GM12865 (cell line): ENCODE results near the gene ABCB9.

Experiments
- DNase-seq: peaks from one replicate; pipeline ENCODE4 v3.0.0; 2010; ENCODE audit warnings: low read depth
- H3K4me3 ChIP-seq: 2 replicates; pipeline ENCODE4 v1.5.1; 2011; ENCODE audit warnings: mild to moderate bottlenecking, low read depth, low read length, control low read depth
- TF ChIP-seq, protein P1 (sequence below): IDR thresholded peaks from 2 replicates; pipeline ENCODE4 v1.5.1; 2011; ENCODE audit warnings: low read length, control low read depth, low read depth, inconsistent platforms; ENCODE audit not compliant: insufficient read depth; ENCODE audit errors: missing control alignments

The ABCB9 gene

DNA sequence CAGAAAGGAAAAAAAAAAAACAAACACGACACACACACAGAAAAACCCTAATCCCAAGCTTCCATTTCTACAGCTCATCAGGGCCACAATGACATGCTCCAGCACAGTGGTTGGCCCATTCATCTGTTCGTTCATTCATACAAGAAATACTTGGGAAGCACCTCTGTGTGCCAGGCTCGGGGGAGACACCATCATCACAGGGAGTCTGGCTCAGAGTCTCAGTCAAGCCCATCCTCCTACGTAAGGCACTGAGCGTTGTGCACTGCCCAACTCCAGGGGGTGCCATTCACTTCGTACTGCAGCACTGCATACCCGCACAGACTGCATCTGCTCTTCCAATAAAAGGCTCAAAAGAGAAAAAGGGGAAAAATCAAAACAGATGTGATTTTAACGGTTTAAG is 85.6 kb downstream of the ABCB9 start:
- no peak overlapping the region for H3K4me3 ChIP-seq
- TF ChIP-seq, protein P1, sequence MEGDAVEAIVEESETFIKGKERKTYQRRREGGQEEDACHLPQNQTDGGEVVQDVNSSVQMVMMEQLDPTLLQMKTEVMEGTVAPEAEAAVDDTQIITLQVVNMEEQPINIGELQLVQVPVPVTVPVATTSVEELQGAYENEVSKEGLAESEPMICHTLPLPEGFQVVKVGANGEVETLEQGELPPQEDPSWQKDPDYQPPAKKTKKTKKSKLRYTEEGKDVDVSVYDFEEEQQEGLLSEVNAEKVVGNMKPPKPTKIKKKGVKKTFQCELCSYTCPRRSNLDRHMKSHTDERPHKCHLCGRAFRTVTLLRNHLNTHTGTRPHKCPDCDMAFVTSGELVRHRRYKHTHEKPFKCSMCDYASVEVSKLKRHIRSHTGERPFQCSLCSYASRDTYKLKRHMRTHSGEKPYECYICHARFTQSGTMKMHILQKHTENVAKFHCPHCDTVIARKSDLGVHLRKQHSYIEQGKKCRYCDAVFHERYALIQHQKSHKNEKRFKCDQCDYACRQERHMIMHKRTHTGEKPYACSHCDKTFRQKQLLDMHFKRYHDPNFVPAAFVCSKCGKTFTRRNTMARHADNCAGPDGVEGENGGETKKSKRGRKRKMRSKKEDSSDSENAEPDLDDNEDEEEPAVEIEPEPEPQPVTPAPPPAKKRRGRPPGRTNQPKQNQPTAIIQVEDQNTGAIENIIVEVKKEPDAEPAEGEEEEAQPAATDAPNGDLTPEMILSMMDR = peak; percentile 11
- DNase-seq = peak; percentile 44

DNA sequence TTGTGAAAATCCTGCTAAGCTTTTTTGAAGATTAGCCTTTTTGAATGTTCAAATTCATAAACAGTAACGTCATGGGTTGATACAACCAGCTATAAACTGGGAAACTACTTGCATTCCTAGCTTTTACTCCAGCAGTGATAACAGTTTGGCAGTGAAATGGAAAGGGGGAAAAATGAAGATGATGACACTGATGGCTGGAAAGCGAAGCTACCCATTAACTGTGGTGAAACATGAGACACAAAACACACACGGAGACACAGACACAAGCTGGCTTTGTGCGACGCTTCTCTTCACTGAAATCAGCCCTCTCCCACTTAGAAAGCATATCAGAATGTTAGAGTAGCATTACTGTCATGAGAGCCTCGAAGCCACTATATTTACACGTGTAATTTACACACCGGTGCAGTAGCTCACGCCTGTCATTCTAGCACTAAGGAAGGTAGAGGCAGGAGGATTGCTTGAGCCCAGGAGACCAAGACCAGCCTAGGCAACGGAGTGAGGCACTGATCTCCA is 86.1 kb downstream of the ABCB9 start:
- no peak for DNase-seq
- H3K4me3 ChIP-seq = no peak overlapping the region
- TF ChIP-seq, protein P1 = no peak
